ENCODE data around the gene PPM1H.
A peak's percentile ranks its signal among the peaks of the same experiment; 100 is the strongest.
"Not testable (repeated sequence)": the region's sequence is repeated elsewhere in the genome, so short reads cannot be mapped to it uniquely, and the experiment has no call there.

The PPM1H gene

DNA sequence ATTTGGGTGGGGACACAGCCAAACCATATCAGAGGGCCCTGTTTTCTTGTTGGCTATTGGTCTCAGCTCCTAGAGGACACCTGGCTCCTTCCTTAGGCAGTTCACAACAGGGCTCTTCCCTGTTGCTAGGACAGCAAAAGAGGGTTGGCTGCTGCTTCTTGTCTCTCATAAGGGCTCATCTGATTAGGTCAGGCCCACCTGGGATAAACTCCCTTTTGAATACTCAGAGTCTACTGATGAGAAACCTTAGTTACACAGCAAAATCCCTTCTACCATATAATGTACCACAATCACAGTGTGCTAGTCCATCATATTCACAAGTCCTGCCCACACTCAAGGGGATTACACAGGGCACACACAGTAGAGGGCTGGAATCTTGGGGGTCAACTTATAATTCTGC, 49.7 kb downstream of the PPM1H start:
- DNase-seq: no peak
- in situ Hi-C loops (cut with HindIII; ENCODE audit: low pct_ligation_motif_present, low pct_unique_long_range_greater_than_20kb, low sequenced_read_pairs): no loop called here

DNA sequence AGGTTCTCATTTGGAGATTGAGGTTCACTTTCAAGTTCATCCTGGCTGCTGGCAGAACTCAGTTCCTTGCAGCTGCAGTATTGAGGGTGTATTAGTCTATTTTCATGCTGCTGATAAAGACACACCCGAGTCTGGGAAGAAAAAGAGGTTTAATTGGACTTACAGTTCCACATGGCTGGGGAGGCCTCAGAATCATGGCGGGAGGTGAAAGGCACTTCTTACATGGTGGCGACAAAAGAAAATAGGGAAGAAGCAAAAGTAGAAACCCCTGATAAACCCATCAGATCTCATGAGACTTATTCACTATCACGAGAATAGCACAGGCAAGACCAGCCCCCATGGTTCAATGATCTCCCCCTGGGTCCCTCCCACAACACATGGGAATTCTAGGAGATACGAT, 50.1 kb downstream of the PPM1H start:
- DNase-seq; in situ Hi-C loops (cut with HindIII; ENCODE audit: low pct_ligation_motif_present, low pct_unique_long_range_greater_than_20kb, low sequenced_read_pairs): not testable (repeated sequence)

DNA sequence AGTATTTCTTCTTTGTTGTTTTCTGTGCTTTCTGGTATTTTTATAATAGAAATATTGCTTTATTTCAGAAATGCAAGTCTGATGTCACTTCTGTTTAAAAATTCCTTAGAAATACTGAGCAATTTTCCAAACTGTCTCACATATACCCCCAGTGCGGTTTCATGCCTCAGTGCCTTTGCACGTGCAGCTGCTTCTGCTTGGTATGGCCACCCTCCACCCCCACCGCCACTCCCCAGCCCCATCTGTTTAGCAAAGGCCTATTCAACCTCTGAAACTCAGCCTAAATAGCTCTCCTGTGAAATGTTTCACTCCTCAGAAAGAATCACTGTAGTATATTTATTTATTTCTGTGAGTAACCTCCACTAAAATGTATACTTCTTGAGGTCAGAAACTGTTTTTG, 52.3 kb downstream of the PPM1H start:
- in situ Hi-C loops (cut with HindIII; ENCODE audit: low pct_ligation_motif_present, low pct_unique_long_range_greater_than_20kb, low sequenced_read_pairs): no loop called here
- DNase-seq: no peak

DNA sequence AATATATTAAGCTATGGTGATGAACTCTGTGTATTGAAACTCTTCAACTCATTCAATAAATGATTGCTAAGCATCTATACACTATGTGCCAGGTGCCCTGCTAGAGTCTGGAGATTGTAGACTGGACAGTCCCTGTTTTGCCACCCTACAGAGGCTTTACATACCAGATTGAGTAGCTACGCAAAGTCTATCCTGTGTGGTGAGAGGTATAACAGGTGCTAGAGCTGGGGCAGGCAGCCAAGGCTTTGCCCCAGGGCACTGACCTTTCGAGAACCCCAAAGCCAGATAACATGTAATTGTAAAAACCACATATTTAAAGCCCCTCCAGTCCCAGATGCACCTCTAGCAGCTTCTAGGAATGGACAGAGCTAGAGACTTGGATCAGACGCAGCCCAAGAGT, 52.8 kb downstream of the PPM1H start:
- DNase-seq: no peak
- in situ Hi-C loops (cut with HindIII; ENCODE audit: low pct_ligation_motif_present, low pct_unique_long_range_greater_than_20kb, low sequenced_read_pairs): no loop called here

DNA sequence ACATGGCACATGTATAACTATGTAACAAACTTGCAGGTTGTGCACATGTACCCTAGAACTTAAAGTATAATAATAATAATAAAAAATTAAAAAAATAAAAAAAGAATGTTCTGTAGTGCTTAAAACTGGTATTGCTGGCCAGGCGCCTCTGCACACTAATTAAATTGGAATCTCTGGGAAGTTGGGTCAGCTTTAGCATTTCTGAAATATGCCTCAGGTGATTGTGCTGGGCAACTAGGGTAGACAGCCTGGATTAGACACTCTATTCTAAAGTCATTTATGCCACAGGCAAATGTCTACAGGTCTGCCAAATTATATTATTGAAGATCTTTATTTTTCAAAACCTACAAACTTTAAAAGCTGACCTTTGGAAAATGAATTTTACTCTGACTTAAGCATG, 55.3 kb downstream of the PPM1H start:
- in situ Hi-C loops (cut with HindIII; ENCODE audit: low pct_ligation_motif_present, low pct_unique_long_range_greater_than_20kb, low sequenced_read_pairs): no loop called here
- no peak for DNase-seq

DNA sequence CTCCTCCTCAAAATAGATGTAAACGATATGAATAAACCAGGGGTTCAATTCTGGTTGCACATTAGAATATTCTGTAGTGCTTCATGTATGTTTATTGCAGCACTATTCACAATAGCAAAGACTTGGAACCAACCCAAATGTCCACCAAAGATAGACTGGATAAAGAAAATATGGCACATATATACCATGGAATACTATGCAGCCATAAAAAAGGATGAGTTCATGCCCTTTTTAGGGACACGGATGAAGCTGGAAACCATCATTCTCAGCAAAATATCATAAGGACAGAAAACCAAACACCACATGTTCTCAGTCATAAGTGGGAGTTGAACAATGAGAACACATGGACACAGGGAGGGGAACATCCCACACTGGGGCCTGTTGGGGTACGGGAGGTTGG, 55.7 kb downstream of the PPM1H start:
- DNase-seq; in situ Hi-C loops (cut with HindIII; ENCODE audit: low pct_ligation_motif_present, low pct_unique_long_range_greater_than_20kb, low sequenced_read_pairs): not testable (repeated sequence)

DNA sequence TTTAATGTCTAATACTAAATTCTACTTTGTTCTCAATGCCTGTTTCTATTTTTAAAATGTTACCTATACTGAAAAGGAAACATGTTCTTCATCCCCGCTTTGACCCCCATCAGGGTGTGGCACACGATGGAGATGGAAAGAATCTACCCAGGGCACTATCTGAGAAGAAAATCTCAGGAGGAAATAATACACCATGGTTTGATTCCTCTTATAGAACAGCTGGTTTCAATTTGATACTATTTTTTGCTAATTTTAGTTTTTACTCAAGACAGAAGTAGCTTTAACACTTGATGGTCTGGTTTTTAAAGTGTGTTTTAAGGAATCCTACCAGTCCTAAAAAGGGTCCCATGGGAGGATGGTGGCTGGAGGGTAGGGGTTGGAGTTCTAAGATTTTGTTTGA, 56.7 kb downstream of the PPM1H start:
- in situ Hi-C loops (cut with HindIII; ENCODE audit: low pct_ligation_motif_present, low pct_unique_long_range_greater_than_20kb, low sequenced_read_pairs): no loop called here

DNA sequence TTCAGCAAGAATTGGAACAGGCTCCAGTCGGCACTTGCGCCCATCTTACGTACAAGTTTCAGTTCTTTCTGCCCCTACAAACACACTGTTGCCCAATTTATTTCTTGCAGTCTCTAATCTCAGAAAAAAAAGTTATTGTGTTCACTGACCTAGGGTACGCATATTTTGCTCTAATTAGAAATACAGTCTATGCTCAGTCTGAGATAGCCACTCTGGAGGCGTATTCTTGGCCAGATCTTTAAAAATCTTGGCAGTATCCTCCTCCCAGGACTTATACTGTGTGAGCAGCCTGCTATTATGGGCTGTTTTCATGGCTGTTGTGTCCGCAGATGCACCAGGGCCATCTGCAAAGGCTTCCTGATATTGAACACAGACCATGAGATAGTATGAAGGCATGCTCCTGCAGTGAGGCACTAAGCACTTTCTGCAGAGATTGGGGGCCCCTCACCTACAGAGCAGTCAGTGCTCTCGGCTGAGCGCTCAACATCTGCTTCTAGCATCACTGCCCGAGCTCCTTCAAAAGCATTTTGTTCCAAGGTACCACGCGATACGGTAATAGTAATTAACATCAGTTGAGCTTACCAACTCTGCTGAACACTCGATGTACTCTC, 57.9 kb downstream of the PPM1H start:
- no peak for DNase-seq
- in situ Hi-C loops (cut with HindIII; ENCODE audit: low pct_ligation_motif_present, low pct_unique_long_range_greater_than_20kb, low sequenced_read_pairs): no loop called here

More for the DNA sequence above, 56.7 kb downstream of the PPM1H start:
- DNase-seq: no peak

DNA sequence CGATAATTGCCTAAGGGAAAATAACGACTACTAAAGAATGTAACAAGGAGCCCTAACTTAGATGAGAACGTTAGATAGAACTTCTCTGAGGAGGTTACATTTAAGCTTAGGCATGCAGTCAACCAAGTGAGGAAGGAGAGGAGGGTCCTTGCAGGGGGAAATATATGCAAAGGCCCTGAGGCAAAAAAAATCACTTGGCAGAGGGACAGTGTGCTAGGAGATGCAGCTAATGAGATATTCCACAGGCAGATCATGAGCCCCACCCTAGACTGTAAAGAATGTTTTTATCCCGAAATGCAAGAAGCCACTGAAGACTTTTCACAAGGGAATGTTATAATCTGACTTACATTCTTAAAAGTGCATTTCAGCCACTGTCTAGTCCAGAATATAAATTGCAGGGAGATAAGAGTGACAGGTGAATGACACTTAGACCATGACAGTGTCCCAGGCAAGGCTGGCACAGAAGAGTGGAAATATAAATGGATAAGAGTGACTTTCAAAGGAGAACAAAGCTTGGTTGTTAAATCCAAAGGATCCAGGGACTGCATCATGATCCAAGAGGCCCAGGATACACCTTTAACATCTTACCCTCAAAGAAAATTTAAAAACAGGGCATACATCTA, 61.0 kb downstream of the PPM1H start:
- in situ Hi-C loops (cut with HindIII; ENCODE audit: low pct_ligation_motif_present, low pct_unique_long_range_greater_than_20kb, low sequenced_read_pairs): no loop called here
- DNase-seq: no peak

DNA sequence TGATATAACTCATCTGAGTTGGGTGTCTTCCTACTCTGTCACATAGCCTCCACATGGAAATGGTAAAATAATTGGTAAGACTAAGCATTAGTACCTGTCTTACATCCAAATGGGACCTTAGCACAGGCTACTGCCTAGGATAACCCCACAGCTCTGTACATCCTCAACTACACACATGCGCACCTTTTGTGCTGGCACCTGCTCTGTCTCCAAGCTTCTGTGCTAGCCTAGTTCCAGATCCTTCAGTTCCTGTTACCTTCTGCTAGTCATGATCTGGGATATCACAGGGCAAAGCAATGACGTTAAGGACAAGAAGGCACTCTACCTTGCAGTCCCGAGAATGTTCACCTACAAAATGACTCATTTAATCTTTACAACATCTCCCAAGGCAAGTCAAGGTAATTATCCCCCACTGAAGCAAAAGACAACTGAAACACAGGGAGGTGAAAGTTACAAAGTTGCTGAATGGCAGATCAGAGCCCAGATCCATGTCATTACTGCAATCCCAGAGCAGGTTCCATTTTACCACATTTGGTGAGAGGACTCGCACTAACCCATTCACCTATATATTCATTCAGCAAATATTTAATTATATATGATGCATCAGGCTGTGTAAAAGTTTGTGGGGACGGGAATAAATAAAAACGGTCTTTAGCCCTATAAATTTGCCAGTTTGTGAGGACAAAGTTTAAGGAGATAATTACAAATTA, 61.7 kb downstream of the PPM1H start:
- DNase-seq: no peak
- in situ Hi-C loops (cut with HindIII; ENCODE audit: low pct_ligation_motif_present, low pct_unique_long_range_greater_than_20kb, low sequenced_read_pairs): no loop called here

DNA sequence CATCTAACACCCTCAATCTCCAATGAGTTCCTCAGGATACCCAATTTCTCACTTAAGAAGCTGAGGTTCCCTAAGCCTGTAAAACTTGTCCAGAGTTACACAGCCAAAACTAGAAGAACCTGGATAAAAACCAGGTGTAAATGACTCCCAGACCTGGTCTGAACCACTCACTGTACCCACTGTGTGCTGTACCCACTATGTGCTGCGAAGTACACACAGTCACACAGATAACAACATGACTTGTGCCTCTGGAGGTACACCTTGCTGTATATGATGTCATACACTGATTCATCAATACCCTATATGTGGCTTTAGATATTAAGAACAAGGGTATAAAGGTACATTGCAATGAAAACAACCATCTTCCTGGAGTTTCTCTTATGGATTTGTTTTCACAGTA, 66.1 kb downstream of the PPM1H start:
- in situ Hi-C loops (cut with HindIII; ENCODE audit: low pct_ligation_motif_present, low pct_unique_long_range_greater_than_20kb, low sequenced_read_pairs): no loop called here
- no peak for DNase-seq

DNA sequence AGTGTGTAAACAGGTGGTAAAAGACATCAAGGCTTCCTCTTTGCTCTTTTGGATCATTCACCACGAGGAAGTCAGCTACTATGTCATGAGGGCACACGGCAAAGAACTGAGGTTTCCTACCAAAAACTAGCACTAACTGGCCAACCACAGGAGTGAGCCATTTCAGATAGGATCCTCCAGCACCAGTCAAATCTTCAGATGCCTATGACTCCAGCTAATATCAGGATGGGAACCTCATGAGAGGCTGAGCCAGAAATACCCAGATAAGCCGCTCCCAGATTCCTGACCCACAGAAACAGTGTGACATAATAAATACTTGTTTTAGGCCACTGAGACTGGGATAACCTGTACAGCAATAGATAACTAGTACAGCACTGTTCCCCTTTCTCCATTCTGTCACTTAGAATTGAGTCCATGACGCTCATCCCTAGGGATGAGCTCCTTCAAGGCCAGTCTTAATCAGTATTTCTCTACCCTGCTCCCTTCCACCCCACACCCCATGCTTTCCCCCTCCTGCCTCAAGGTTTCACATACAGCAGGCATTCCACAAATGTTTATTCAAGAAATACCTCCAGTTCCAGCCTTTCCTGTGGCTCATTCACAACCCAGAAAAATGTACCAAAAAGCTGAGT, 68.4 kb downstream of the PPM1H start:
- in situ Hi-C loops (cut with HindIII; ENCODE audit: low pct_ligation_motif_present, low pct_unique_long_range_greater_than_20kb, low sequenced_read_pairs): no loop called here
- DNase-seq: peak; percentile 72

DNA sequence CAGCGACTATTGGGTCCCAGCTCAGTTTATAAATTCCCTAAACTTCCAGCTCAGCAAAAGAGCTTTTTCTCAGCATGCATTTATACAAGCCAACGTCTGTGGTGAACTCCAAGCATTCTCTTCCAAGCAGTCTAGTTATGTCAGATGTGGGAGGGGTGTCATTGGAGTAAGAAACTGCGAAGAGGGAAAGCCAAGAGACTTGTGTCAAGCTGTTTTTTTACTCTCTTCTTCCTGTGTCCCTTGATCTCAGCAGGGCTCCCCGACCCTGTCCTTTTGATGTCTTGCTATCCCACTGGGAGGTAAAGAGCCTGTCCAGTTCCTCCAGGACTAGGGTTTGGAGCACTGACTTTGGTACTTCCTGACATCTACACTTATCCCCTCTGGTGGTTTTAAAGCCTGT, 69.0 kb downstream of the PPM1H start:
- no peak for DNase-seq
- in situ Hi-C loops (cut with HindIII; ENCODE audit: low pct_ligation_motif_present, low pct_unique_long_range_greater_than_20kb, low sequenced_read_pairs): no loop called here

DNA sequence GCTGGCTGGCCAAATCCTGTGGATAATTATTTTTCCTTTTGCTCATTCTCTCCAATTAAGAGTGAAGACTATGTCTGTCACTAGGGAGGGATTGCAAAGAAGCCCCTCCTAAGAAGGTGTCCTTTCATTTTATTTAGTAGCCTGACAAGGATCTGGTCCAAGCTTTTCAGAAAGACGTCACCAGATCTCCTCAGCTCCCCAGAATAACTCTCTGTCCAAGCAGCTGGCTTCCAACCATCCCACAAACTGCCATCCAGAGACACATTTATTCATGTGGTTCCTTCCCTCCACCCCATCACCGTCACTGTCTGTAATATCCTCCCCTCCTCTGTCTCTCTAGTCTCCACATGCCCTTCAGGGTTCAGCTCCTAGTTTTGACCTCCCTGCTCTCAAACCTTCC, 69.9 kb downstream of the PPM1H start:
- no peak for DNase-seq
- in situ Hi-C loops (cut with HindIII; ENCODE audit: low pct_ligation_motif_present, low pct_unique_long_range_greater_than_20kb, low sequenced_read_pairs): no loop called here

DNA sequence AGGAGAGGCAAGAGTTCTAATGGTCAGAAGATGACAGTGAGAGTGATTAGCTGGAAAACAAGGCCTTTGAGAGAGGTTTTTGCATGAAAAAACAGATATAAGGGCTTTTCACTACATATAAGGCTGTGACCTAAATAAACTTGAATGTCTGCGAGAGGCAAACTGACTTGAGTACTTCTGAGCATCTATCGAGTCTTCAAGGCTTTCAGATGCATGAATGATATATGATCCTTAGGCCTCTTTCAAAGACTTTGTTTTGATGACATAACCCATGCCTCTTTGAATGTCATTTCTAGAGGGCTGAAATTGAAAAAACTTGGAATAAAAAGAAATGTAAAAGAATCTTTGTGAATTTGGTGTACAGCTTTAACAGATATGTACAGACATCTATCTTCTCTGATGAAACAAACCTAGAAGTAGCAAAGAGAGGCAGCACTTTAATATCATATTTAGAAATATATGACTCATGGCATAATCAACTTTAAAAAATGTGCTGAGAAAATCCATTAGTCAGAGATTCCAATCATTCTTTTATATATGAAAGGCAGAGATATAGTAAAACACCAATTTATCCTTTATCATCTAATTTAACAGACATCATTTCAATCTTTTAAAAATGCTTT, 72.6 kb downstream of the PPM1H start:
- in situ Hi-C loops (cut with HindIII; ENCODE audit: low pct_ligation_motif_present, low pct_unique_long_range_greater_than_20kb, low sequenced_read_pairs): no loop called here
- peak; percentile 62 for DNase-seq

DNA sequence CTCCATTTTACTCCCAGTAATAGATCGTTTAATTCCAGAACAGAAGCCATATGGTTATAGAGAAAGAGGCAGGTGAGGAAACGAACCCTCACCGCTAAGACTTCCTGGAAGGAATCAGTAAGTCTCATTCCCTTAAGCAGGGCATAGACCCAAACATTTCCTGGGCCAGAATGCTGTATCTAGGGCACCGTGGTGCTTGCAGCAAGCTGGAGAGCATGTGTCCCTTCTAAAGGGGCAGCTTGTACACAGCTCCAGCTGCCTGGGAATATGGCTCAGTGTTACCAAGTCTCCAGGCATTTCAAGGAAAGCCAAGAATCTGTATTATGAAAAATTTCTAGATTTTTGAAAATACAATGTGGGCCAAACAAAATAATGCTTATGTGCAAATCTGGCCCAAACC, 73.4 kb downstream of the PPM1H start:
- peak; percentile 24 for DNase-seq
- in situ Hi-C loops (cut with HindIII; ENCODE audit: low pct_ligation_motif_present, low pct_unique_long_range_greater_than_20kb, low sequenced_read_pairs): no loop called here

DNA sequence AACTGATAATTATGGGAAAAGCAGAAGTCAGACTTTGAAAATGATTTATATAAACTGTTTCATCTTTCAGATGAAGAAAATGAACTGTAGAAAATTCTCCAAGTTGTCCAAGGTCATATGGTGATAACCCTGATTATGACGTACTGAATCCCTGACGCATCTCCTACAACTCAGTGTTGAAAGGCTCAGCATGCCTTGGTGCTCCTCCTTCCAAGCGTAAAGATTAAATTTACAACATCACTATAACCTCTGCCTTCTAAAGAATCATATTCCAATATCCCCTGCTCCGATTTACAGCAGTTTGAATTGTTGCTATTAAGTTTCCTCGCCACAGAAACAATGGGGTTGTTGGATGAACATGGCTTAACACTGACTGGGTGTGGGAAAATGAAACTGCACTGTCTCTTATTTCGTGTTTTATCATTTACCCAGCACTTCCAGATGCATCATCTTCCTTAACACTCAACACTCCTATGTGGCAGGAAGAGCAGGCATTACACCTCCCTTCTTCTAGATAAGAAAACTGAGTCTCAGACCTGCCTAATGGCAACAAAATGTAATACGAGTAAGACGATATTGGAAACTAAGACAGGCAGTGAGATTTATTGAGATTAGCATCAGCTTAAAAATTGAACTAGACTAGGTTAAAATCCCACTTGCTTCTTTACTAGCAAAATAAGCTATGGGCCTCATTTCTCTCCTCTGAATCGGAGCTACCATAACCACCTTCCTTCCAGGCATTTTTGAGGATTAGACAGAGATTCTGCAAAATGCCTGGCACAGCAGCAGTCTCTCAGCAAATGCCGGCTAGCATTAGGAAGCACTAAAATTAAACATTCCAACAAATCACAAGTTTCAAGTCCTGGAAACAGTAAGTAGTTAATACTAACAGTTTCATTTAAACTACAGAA, 74.2 kb downstream of the PPM1H start:
- peak; percentile 70 for DNase-seq
- in situ Hi-C loops (cut with HindIII; ENCODE audit: low pct_ligation_motif_present, low pct_unique_long_range_greater_than_20kb, low sequenced_read_pairs): no loop called here

DNA sequence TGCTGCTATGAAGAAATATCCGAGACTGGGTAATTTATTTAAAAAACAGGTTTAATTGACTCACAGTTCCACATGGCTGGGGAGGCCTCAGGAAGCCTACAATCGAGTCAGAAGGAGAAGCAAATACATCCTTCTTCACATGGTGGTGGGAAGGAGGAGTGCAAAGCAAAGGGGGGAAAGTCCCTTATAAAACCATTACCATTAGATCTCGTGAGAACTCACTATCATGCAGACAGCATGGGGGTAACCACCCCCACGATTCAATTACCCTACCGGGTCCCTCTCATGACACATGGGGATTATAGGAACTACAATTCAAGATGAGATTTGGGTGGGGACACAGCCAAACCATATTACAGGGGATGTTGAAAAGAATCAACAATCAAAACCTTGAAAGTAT, 74.9 kb downstream of the PPM1H start:
- in situ Hi-C loops (cut with HindIII; ENCODE audit: low pct_ligation_motif_present, low pct_unique_long_range_greater_than_20kb, low sequenced_read_pairs): no loop called here
- DNase-seq: peak; percentile 37
